HFFc6 (cell line): ENCODE measurements around the gene ROBO1. TPM values are rescaled to one million over a fixed set of nuclear protein-coding genes. Genes with fewer than 3 reads are reported as not detected.

Experiments
- DNase-seq: peaks from one replicate; pipeline ENCODE4 v3.0.0-alpha.2; 2018
- H3K27ac Mint-ChIP-seq: 2 replicates; pipeline ENCODE4 v1.8.0; 2020; ENCODE audit warnings: mild to moderate bottlenecking, mixed read lengths
- H3K27me3 Mint-ChIP-seq: 2 replicates; pipeline ENCODE4 v1.8.0; 2021; ENCODE audit warnings: mild to moderate bottlenecking, moderate library complexity, mixed read lengths; ENCODE audit not compliant: insufficient read depth
- H3K36me3 Mint-ChIP-seq: 2 replicates; pipeline ENCODE4 v1.8.0; 2021; ENCODE audit warnings: low read depth, mixed read lengths
- H3K4me1 Mint-ChIP-seq: 2 replicates; pipeline ENCODE4 v1.8.0; 2020; ENCODE audit warnings: low read depth, mixed read lengths
- H3K4me3 Mint-ChIP-seq: 2 replicates; pipeline ENCODE4 v1.8.0; 2020; ENCODE audit warnings: mild to moderate bottlenecking, moderate library complexity, mixed read lengths
- H3K9me3 Mint-ChIP-seq: 2 replicates; pipeline ENCODE4 v1.8.0; 2020; ENCODE audit warnings: mild to moderate bottlenecking, mixed read lengths
- total RNA-seq, 6 experiments: library from RNA; stranded (reverse); fragmentation: NEBNext Ultra II Directional; extraction: Animal tissue kit (Norgen Biotek cat#: 25700); gene quantifications; 2 replicates in 1 of 6; 3 replicates in 5 of 6; pipeline ENCODE4 v1.2.3, GENCODE V29; 2021
- TF ChIP-seq, protein P1 (sequence below): fragments of 200-600 bp; sonication (generic); IDR thresholded peaks from 2 replicates; pipeline ENCODE4 v1.5.0; 2021; ENCODE audit warnings: antibody characterized with exemption, mild to moderate bottlenecking

Gene ROBO1
- total RNA-seq, 6 experiments from 2014 or later: 38.7 to 51.3 (median 41.7) TPM

DNA sequence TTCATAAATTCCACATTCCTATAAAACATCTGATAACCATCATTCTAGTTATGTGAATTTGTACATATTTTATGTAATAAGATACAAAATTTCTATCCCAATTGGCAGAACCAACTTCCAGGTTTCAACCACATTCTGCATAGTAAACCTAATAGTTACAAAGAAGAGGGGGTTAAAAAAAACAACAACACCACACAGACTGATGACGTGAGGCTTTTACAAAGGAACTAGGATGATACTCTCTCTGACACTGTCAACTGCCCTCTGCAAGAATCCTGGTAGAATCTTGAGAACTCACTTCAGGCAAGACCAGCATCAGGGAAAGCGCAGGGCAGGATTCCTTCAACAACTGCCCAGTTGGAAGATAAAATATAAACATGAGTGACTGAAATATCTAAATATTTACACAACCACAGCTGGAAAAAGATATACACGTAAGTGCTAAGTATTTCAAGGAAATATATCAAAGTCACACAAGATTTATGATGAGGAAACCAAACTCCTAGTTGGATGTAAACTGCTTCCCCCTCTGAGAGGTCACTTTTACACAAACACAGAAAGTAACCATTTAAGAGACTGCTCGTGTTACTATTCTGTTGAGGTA is 816.4 kb downstream of the ROBO1 start:
- TF ChIP-seq, protein P1, sequence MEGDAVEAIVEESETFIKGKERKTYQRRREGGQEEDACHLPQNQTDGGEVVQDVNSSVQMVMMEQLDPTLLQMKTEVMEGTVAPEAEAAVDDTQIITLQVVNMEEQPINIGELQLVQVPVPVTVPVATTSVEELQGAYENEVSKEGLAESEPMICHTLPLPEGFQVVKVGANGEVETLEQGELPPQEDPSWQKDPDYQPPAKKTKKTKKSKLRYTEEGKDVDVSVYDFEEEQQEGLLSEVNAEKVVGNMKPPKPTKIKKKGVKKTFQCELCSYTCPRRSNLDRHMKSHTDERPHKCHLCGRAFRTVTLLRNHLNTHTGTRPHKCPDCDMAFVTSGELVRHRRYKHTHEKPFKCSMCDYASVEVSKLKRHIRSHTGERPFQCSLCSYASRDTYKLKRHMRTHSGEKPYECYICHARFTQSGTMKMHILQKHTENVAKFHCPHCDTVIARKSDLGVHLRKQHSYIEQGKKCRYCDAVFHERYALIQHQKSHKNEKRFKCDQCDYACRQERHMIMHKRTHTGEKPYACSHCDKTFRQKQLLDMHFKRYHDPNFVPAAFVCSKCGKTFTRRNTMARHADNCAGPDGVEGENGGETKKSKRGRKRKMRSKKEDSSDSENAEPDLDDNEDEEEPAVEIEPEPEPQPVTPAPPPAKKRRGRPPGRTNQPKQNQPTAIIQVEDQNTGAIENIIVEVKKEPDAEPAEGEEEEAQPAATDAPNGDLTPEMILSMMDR: no peak
- H3K9me3 Mint-ChIP-seq: peaks cover 10% of the 10 kb centered on the region
- no peak overlapping the region for H3K4me3 Mint-ChIP-seq
- no peaks in the 10 kb centered on the region; the same call in 1 of the 2 replicates for H3K27me3 Mint-ChIP-seq
- H3K36me3 Mint-ChIP-seq: peaks cover 10% of the 10 kb centered on the region
- H3K4me1 Mint-ChIP-seq: peaks cover 7% of the 10 kb centered on the region
- H3K27ac Mint-ChIP-seq: no peak overlapping the region
- no peak for DNase-seq

- peaks cover 27% of the 10 kb centered on the region for H3K4me1 Mint-ChIP-seq
- H3K36me3 Mint-ChIP-seq: peaks cover 27% of the 10 kb centered on the region
- peaks cover 20% of the 10 kb centered on the region for H3K9me3 Mint-ChIP-seq
- TF ChIP-seq, protein P1: no peak
- peak overlapping the region; percentile 56 for H3K27ac Mint-ChIP-seq
- H3K4me3 Mint-ChIP-seq: peak overlapping the region; percentile 7; the same call in 1 of the 2 replicates
- peak; percentile 81 for DNase-seq
- peaks cover 1% of the 10 kb centered on the region; the same call in 1 of the 2 replicates for H3K27me3 Mint-ChIP-seq
Observed at GRCh38 chr3:78941587-78941986, 826.2 kb downstream of the ROBO1 start.

GRCh38 chr3:78940626-78941025 is 827.2 kb downstream of the ROBO1 start:
- TF ChIP-seq, protein P1: no peak

GRCh38 chr3:78940128-78940527 is 827.7 kb downstream of the ROBO1 start:
- H3K4me1 Mint-ChIP-seq: peaks cover 27% of the 10 kb centered on the region
- H3K27ac Mint-ChIP-seq: no peak overlapping the region
- TF ChIP-seq, protein P1: no peak
- H3K36me3 Mint-ChIP-seq: peaks cover 16% of the 10 kb centered on the region
- H3K4me3 Mint-ChIP-seq: no peak overlapping the region
- no peak for DNase-seq
- peaks cover 8% of the 10 kb centered on the region for H3K9me3 Mint-ChIP-seq
- H3K27me3 Mint-ChIP-seq: no peaks in the 10 kb centered on the region; the same call in 1 of the 2 replicates

More at GRCh38 chr3:78940626-78941025, 827.2 kb downstream of the ROBO1 start:
- peaks cover 27% of the 10 kb centered on the region for H3K4me1 Mint-ChIP-seq
- no peak for DNase-seq
- peaks cover 13% of the 10 kb centered on the region for H3K9me3 Mint-ChIP-seq
- H3K27ac Mint-ChIP-seq: no peak overlapping the region
- H3K4me3 Mint-ChIP-seq: no peak overlapping the region
- H3K27me3 Mint-ChIP-seq: peaks cover 1% of the 10 kb centered on the region; the same call in 1 of the 2 replicates
- peaks cover 21% of the 10 kb centered on the region for H3K36me3 Mint-ChIP-seq

- TF ChIP-seq, protein P1: no peak
- H3K4me1 Mint-ChIP-seq: peaks cover 25% of the 10 kb centered on the region
- no peak for DNase-seq
- no peaks in the 10 kb centered on the region for H3K9me3 Mint-ChIP-seq
- peaks cover 8% of the 10 kb centered on the region for H3K36me3 Mint-ChIP-seq
- no peak overlapping the region for H3K27ac Mint-ChIP-seq
- H3K27me3 Mint-ChIP-seq: no peaks in the 10 kb centered on the region; the same call in 1 of the 2 replicates
- no peak overlapping the region for H3K4me3 Mint-ChIP-seq
Observed at GRCh38 chr3:78937475-78937874, 830.3 kb downstream of the ROBO1 start.
